ENCODE data around the gene SWSAP1.

GRCh38 chr19:11418549-11419506 lies 44.4 kb downstream of the SWSAP1 start, which contains the start of gene RGL3:
- TF ChIP-seq EP300 (IDR thresholded peaks at IDR 0.05): no peak
- TF ChIP-seq, protein P1, sequence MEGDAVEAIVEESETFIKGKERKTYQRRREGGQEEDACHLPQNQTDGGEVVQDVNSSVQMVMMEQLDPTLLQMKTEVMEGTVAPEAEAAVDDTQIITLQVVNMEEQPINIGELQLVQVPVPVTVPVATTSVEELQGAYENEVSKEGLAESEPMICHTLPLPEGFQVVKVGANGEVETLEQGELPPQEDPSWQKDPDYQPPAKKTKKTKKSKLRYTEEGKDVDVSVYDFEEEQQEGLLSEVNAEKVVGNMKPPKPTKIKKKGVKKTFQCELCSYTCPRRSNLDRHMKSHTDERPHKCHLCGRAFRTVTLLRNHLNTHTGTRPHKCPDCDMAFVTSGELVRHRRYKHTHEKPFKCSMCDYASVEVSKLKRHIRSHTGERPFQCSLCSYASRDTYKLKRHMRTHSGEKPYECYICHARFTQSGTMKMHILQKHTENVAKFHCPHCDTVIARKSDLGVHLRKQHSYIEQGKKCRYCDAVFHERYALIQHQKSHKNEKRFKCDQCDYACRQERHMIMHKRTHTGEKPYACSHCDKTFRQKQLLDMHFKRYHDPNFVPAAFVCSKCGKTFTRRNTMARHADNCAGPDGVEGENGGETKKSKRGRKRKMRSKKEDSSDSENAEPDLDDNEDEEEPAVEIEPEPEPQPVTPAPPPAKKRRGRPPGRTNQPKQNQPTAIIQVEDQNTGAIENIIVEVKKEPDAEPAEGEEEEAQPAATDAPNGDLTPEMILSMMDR (IDR thresholded peaks at IDR 0.05): peak in 2 of 6 experiments; percentile 7 to 8

Data from upper lobe of left lung (tissue), 4 donors.